ENCODE results near the gene CTNNA2. TPM values are rescaled to one million over a fixed set of nuclear protein-coding genes. Genes with fewer than 3 reads are reported as not detected.

Gene CTNNA2
- total RNA-seq, result not detected in 2 replicates

GRCh38 chr2:79512442-79513401 is at the start of gene CTNNA2:
CTNNA2 (plus strand) TSS chr2:79513051.

GRCh38 chr2:80303909-80304837 is 791.3 kb downstream of the CTNNA2 start, which contains the start of gene LRRTM1:
LRRTM1 (minus strand) TSS chr2:80304752; CDS start chr2:80303819, 933 bp downstream.

Data from epithelial cell of alveolus of lung (primary cell).